OCI-M2 (cell line): ENCODE data around the gene HACL1.

Experiments used
- DNase-seq: peaks from one replicate; lab custom pipeline; 2025; ENCODE audit not compliant: unreplicated experiment; lab: John Stamatoyannopoulos, UW

The HACL1 gene

GRCh38 chr3:15601399-15602145 lies at the start of gene HACL1, which contains the start of gene BTD:
HACL1 (minus strand) TSS chr3:15601569; CDS start chr3:15601463, 106 bp downstream.
BTD (plus strand) TSS chr3:15601745; CDS start chr3:15635440, 33,695 bp downstream.
- DNase-seq = no peak

GRCh38 chr3:15649858-15650257 lies 48.5 kb upstream of the HACL1 start:
- no peak for DNase-seq

DNA sequence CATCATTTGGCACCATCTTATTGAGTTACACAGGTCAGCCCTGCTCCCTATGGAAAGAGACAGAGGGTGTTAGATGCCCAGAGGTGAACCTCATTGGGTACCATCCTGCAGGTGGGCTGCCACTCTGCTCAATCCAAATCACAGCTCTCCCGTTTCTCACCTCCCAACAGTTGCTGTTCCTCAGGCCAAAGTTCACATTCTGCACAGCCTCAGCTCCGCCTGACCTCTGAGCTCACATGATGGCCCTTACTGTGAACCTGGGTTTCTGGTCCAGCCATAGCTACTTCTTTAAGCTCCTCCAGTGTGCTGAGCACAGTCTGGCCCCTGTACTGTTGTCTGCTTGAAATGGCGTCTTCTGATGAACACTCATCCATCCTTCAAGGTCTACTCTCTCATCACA lies 48.0 kb upstream of the HACL1 start:
- DNase-seq = no peak

GRCh38 chr3:15647611-15648167 lies 46.3 kb upstream of the HACL1 start:
- no peak for DNase-seq

DNA sequence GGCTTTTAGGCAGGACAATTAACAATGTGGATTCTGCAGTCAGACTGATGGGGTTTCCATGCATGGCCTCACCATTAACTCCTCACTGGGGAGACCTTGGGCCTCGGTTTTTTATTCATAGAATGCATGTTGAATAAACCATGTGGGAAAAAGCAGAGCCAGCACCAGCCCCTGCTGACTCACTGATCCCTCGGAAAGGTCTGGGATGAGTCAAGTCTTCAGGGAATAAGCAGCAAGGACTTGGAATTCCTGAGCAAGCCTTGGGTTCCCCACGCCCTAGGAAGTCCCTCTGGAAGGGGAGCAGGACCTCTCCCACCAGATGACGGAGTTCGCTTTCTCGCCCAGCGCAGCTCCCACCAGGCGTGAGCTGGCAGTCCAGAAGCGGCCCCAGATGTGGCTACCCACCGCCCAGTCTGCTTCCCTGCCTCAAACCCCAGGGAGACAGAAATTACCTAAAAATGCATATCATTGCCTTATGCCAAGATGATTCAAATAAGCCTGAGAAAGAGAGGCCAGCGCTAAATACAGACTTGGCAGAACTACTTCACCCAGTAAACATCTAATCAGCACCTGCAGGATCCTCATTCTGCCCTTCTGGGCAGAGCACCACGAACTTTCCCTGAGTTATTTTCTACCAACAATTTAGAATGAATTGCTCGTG lies 45.6 kb upstream of the HACL1 start:
- DNase-seq = no peak

- DNase-seq = no peak
Observed at GRCh38 chr3:15645740-15646501, 44.6 kb upstream of the HACL1 start.

DNA sequence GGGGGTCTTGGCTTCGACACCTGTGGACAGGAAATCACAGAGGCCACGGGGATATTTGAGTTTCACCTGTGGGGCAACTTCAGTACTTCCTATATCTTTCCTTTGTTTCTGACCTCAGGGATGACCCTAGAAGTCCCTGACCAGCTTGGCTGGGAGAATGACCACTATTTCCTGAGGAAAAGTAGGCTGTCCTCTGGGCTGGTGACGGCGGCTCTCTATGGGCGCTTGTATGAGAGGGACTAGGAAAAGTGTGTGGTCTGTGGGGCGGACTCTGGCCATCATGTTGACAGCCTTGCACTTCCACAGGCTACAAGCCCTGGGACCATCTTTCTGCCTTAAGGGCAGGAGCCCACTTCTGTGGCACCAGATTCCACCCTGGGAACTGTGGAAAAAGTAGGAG lies 43.9 kb upstream of the HACL1 start:
- DNase-seq = no peak

- no peak for DNase-seq
Observed at GRCh38 chr3:15638891-15639262, 37.5 kb upstream of the HACL1 start.

- DNase-seq = no peak
Observed at GRCh38 chr3:15638193-15638890, 37.0 kb upstream of the HACL1 start.

DNA sequence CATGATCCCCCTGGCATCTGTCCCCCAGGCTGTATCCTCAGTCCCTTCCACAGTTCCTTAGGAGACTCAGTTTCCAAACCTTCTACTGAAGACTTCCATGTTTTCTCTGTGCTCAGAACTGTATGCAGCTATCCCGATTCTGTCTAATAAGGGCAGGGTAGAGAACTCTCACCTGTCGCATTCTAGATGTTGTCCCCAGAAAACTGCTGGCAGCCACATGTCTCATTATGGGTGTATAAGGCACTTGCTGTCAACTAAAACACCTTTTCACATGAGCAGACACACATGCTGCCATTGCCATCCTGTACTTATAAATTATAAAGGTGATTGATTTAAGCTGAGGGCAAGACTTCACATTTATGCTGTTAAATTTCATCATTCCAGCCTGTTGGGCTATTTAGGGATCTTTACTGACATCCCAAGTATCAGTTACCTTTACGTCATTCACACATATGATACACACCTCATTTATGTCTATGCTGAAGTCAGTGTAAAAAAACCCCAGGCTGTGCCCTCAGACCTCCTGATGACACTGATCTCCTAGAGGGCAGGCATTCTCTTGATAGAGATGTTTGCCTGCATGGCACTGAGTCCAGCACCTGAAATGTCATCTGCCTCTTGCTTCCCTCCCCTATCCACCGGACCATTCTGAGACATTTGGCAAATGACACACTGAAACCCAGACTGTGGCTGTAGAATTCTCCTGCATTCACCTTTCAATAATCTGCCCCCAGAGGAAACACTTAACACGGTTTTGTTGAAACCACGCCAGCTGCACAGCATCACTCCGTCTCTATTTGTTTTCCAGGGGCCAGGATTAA lies 36.0 kb upstream of the HACL1 start:
- no peak for DNase-seq

DNA sequence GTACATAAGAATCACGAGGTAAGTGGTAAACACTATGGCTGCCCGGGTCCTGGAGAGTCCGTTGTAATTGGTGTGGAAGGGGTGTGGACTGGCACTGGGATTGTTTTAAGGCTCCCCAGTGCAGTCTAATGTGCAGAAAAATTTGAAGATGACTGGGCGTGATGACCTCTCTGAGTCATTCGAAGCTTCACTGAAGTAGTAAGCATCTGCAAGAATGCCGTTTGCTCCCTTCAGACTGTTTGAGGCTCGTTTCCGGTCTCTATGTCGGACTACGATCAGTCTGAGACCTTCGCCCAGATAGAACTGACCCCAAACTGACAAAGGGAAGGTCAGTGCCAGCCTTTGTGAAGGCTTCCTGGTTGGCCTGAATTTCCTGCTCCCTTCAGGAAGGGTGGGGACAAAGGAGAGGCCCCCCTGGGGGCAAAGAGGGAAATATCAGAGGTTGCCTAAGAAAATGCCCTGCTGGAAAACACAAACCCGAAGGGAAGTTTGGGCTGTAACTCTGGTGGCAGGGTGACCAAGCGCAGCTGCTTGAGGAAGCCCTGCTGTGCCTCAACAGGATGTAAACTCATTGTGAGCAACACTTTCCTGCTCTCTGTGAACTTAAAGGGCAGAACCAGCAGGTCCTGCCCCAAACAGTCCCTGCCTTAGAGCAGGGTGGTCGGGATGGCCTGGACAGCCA lies 34.8 kb upstream of the HACL1 start:
- DNase-seq = no peak

- no peak for DNase-seq
Observed at GRCh38 chr3:15635121-15635661, 33.8 kb upstream of the HACL1 start.

DNA sequence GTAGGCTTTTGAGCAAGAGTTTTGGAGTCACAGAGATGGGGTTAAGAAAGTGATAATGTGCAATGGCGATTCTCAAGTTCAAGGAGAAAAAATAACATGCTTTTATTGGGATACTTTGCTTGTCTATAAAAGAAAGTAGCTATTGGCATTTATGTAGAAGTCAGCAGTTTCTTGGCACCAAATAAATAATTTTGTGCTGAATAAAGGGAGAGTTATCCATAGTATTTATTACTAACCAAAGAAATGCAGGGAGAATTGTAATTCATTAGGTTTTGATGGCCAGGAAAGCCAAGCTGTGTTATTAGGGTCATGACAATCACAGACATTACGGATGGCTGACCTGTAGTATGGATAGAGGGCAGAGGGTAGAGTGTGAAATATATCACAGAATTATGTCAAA lies 33.3 kb upstream of the HACL1 start:
- DNase-seq = no peak

GRCh38 chr3:15633766-15634598 lies 32.6 kb upstream of the HACL1 start:
- no peak for DNase-seq

DNA sequence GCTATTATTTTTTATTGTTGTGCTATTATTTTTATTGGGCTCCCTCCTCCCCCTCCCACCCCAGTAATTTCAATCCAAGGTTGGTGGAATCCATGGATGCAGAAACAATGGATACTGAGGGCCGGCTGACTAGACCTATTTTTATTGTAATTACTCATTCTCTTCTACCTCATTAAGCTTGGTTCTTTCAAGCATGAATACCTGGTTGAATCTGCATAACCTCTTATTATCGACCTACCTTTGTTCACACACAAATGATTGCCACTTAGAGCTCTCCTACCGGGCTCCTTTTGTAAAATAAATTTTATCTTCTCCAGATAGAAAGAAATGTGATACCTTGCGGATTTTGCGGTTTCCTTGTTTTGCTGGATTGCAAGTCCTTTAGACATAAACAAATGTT lies 31.8 kb upstream of the HACL1 start:
- DNase-seq = no peak

GRCh38 chr3:15632212-15632580 lies 30.8 kb upstream of the HACL1 start:
- no peak for DNase-seq

DNA sequence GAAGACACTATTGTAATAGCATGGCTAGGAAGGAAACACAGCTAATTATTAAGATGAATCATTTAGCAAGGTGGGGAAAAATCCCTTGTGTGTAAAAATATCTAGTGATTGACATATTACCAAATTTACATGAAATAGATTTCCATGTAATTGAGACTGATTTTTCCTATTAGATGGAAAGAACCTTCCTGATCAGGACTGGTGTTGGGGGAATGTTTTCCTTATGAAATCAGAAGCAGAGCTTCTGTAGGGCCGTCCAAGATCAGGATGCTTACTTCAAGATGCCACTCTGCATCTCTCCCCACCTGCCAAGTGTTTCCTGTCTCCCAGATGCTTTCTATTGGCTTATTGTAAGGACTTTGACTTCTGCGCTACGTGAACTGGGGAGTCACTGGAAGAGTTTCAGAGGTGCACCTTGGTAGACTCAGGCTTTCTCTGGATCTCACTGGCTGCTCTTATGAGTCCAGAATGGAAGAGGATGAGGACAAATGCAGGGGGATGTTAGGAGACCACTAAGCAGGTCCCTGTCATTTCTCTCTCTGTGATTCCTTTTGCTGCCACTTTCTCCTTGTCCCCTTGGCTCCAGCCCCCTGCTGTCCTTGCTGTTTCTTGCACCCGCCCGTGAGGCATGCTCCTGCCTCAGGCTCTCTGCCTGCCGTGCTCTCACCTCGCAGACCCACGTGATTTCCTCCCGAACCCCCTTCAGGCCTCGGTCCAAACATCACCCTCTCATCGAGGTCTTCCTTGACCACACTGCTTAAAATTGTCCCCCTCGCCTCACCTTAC lies 30.2 kb upstream of the HACL1 start:
- no peak for DNase-seq
